Dendritic cell treated with granulocyte-macrophage colony-stimulating factor and Interleukin-4, amounts not matched to agents 40 ng/mL and 50 ng/mL, for 4 days (primary cell): ENCODE results near the gene AUTS2.

Experiments
- H3K27ac Mint-ChIP-seq: one replicate; pipeline ENCODE4 v1.8.0; 2022; ENCODE audit warnings: mild to moderate bottlenecking, mixed read lengths
- H3K27me3 Mint-ChIP-seq: one replicate; pipeline ENCODE4 v1.8.0; 2022; ENCODE audit warnings: mild to moderate bottlenecking, mixed read lengths
- H3K36me3 Mint-ChIP-seq: one replicate; pipeline ENCODE4 v1.8.0; 2022; ENCODE audit warnings: low read depth, mixed read lengths
- H3K4me1 Mint-ChIP-seq: one replicate; pipeline ENCODE4 v1.8.0; 2022; ENCODE audit warnings: low read depth, mixed read lengths
- H3K4me3 Mint-ChIP-seq: one replicate; pipeline ENCODE4 v1.8.0; 2022; ENCODE audit warnings: mild to moderate bottlenecking, moderate library complexity, mixed read lengths
- H3K9me3 Mint-ChIP-seq: one replicate; pipeline ENCODE4 v1.8.0; 2022; ENCODE audit warnings: mixed read lengths
- intact Hi-C: fragments of 100-400 bp; cut with micrococcal nuclease; formaldehyde crosslinking; loops from one replicate; pipeline ENCODE4 v1.15.0; 2022

The AUTS2 gene

GRCh38 chr7:69912141-69912540, 313.9 kb downstream of the AUTS2 start:
- H3K27me3 Mint-ChIP-seq: no peaks in the 10 kb centered on the region
- intact Hi-C loops: no loop called here
- H3K4me1 Mint-ChIP-seq: no peaks in the 10 kb centered on the region
- H3K36me3 Mint-ChIP-seq: no peaks in the 10 kb centered on the region
- H3K9me3 Mint-ChIP-seq: peaks cover 13% of the 10 kb centered on the region
- H3K27ac Mint-ChIP-seq: no peak overlapping the region
- no peak overlapping the region for H3K4me3 Mint-ChIP-seq

- Mint-ChIP-seq H3K36me3 (no peaks in the 10 kb centered on the region), H3K27me3 (no peaks in the 10 kb centered on the region), H3K4me3 (no peak overlapping the region), H3K4me1 (no peaks in the 10 kb centered on the region), H3K9me3 (peaks cover 13% of the 10 kb centered on the region), H3K27ac (no peak overlapping the region)
- intact Hi-C loops: no loop called here
Observed at GRCh38 chr7:69912846-69913245, 314.6 kb downstream of the AUTS2 start.

GRCh38 chr7:69919426-69920111, 321.3 kb downstream of the AUTS2 start:
- no peaks in the 10 kb centered on the region for H3K9me3 Mint-ChIP-seq
- H3K36me3 Mint-ChIP-seq: no peaks in the 10 kb centered on the region
- H3K4me1 Mint-ChIP-seq: no peaks in the 10 kb centered on the region
- no peak overlapping the region for H3K4me3 Mint-ChIP-seq
- intact Hi-C loops: no loop called here
- no peaks in the 10 kb centered on the region for H3K27me3 Mint-ChIP-seq
- H3K27ac Mint-ChIP-seq: no peak overlapping the region

DNA sequence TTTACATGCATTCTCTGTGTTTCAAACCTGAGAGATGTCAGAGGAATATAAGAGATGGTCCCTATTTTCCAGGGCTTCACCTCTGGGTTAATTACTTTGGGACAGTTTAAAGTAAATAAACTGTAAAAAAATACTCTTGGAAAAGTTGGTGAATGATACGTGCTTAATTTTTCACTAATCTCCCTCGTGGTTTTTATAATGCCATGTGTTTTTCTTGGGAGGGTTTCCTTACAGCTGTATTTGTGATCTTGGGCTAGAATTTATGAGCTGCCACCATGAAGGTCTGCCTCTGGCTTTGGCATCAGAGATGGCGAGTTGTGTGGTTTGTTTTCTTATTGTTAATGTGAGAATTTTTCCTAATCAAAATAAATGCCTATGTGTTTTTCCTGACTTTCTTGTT, 322.5 kb downstream of the AUTS2 start:
- intact Hi-C loops: no loop called here
- no peaks in the 10 kb centered on the region for H3K4me1 Mint-ChIP-seq
- H3K27ac Mint-ChIP-seq: no peak overlapping the region
- no peaks in the 10 kb centered on the region for H3K9me3 Mint-ChIP-seq
- H3K27me3 Mint-ChIP-seq: no peaks in the 10 kb centered on the region
- no peaks in the 10 kb centered on the region for H3K36me3 Mint-ChIP-seq
- H3K4me3 Mint-ChIP-seq: no peak overlapping the region

DNA sequence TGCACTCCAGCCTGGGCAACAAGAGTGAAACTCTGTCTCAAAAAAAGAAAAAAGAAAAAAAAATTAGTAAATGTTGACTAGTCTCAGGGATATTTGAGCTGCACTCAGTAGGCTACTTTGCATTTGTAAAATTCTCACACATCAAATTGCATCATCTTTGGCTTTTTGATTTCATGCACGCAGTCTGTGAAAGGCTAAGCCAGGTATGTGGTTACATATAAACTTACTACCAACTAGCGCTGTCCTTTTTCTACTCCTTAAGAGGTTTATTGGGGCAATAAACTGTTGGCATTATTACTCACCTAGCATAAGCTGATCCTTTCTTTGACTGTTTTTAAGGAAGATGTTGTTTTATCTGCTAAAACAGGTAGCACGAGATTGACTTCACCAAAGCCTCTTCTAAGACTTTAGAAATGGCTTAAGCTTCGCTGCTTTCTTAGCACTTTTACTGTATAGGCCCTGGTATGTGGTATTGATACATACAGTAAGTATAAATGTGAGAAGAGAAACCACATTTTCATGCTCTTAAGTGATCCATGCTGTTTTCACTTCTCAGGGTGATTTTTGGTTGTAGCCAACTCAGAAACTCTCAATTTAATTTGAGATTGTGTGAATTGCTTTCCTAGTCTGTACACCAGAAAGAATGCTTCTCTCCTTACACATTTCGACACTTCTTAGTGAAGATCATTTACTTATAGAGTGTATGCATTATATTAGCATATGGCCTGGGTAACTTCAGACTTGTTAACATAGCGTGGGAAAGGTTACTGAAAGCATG, 323.9 kb downstream of the AUTS2 start:
- Mint-ChIP-seq H3K27me3 (no peaks in the 10 kb centered on the region), H3K36me3 (no peaks in the 10 kb centered on the region), H3K9me3 (peaks cover 7% of the 10 kb centered on the region), H3K27ac (no peak overlapping the region), H3K4me1 (no peaks in the 10 kb centered on the region), H3K4me3 (no peak overlapping the region)
- intact Hi-C loops: no loop called here

DNA sequence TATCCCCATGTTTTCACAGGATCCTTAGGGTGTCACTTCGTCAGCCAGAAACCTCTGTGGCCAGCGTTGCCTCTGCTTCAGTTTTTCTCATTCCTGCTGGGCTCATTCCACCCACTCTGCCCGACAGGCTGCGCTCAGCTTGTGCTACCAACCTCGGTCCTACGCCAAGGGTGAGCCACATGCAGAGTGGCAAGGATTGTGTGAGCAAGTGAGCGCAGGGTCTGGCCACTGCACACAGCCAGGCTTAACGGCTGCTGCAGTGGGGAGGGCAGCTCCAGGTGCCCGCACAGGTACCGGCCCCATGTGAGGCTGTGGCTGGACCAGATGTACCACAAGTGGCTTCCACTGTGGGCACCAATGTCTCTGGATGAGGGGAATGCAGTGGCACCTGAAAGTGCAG, 329.2 kb downstream of the AUTS2 start:
- H3K27me3 Mint-ChIP-seq: no peaks in the 10 kb centered on the region
- no peak overlapping the region for H3K27ac Mint-ChIP-seq
- peaks cover 13% of the 10 kb centered on the region for H3K9me3 Mint-ChIP-seq
- intact Hi-C loops: no loop called here
- no peaks in the 10 kb centered on the region for H3K4me1 Mint-ChIP-seq
- H3K36me3 Mint-ChIP-seq: no peaks in the 10 kb centered on the region
- no peak overlapping the region for H3K4me3 Mint-ChIP-seq

GRCh38 chr7:69928621-69929020, 330.3 kb downstream of the AUTS2 start:
- no peak overlapping the region for H3K4me3 Mint-ChIP-seq
- no peaks in the 10 kb centered on the region for H3K27me3 Mint-ChIP-seq
- peaks cover 13% of the 10 kb centered on the region for H3K9me3 Mint-ChIP-seq
- intact Hi-C loops: no loop called here
- no peaks in the 10 kb centered on the region for H3K36me3 Mint-ChIP-seq
- no peak overlapping the region for H3K27ac Mint-ChIP-seq
- H3K4me1 Mint-ChIP-seq: no peaks in the 10 kb centered on the region

DNA sequence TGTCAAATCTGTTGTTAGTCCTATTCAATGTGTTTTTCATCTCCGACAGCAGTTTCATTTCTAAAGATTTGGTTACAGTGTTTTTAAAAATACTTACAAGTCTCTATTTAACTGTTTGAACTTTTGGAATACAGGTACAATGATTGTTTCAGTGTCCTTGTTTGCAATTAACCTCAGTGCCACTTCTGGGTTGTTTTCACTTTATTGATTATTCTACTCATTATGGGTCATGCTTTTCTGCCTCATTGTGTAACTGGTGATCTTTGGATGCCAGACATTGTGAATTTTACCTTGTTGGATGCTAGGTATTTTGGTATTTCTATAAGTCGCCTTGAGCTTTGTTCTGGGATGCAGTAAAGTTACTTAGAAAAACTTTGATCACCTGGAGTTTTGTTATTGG, 331.3 kb downstream of the AUTS2 start:
- H3K4me1 Mint-ChIP-seq: no peaks in the 10 kb centered on the region
- peaks cover 13% of the 10 kb centered on the region for H3K9me3 Mint-ChIP-seq

DNA sequence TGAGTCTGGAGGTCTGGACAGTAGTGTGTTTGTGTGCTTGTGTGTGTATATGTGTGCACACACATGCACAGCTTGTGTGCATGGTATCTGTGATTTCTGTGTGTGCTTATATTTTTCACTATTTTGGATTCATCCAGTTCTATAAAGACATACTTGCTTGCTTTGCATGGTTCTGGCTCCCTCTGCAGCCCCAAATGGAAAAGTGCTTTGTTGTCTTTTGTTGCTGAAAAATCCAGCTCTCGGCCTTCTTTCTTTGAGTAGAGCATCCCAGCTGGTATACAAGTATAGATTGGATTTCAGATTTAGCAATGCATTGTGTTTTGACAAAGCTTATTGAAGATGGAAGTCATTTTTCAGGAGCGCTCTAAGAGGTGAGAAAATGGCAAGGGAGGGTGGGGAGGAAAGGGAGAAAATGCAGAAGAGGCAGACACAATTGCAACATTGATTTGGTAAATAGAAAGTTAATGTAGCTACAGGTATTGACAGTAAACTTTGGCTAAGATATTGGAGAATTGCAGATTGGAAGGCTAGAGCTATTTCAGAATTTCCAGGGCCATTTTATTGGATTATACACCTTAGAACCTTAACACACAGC, 333.9 kb downstream of the AUTS2 start:
- Mint-ChIP-seq H3K4me1 (no peaks in the 10 kb centered on the region), H3K27me3 (no peaks in the 10 kb centered on the region), H3K27ac (no peak overlapping the region), H3K36me3 (no peaks in the 10 kb centered on the region), H3K9me3 (peaks cover 6% of the 10 kb centered on the region), H3K4me3 (no peak overlapping the region)
- intact Hi-C loops: no loop called here

More for the DNA sequence above, 331.3 kb downstream of the AUTS2 start:
- intact Hi-C loops: no loop called here
- Mint-ChIP-seq H3K4me3 (no peak overlapping the region), H3K27me3 (no peaks in the 10 kb centered on the region), H3K36me3 (no peaks in the 10 kb centered on the region), H3K27ac (no peak overlapping the region)

- H3K27me3 Mint-ChIP-seq: no peaks in the 10 kb centered on the region
- H3K4me3 Mint-ChIP-seq: no peak overlapping the region
- no peaks in the 10 kb centered on the region for H3K36me3 Mint-ChIP-seq
- H3K27ac Mint-ChIP-seq: no peak overlapping the region
- H3K4me1 Mint-ChIP-seq: no peaks in the 10 kb centered on the region
- H3K9me3 Mint-ChIP-seq: no peaks in the 10 kb centered on the region
- intact Hi-C loops: no loop called here
Observed at GRCh38 chr7:69934144-69934903, 336.0 kb downstream of the AUTS2 start.

DNA sequence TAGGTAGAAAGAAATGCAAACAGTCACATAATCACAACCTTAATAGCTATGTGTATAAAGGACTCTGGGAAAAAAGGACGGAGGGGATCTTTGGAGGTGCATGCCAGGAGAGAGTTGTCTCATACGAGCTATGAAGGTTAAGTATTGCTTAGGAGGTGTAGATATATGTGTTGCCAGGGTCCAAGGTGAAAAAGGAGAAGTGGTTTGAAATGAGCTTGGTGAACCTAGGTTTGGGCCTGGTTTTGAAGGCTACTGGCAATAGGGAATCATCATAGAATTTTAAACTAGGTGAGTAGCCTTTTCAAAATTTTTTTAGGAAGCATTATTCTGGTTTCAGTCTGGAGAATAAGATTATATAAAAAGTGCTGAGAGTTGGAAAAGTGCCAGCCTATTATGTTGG, 336.8 kb downstream of the AUTS2 start:
- H3K9me3 Mint-ChIP-seq: no peaks in the 10 kb centered on the region
- no peak overlapping the region for H3K27ac Mint-ChIP-seq
- H3K36me3 Mint-ChIP-seq: no peaks in the 10 kb centered on the region
- intact Hi-C loops: no loop called here
- no peaks in the 10 kb centered on the region for H3K27me3 Mint-ChIP-seq
- no peak overlapping the region for H3K4me3 Mint-ChIP-seq
- no peaks in the 10 kb centered on the region for H3K4me1 Mint-ChIP-seq

DNA sequence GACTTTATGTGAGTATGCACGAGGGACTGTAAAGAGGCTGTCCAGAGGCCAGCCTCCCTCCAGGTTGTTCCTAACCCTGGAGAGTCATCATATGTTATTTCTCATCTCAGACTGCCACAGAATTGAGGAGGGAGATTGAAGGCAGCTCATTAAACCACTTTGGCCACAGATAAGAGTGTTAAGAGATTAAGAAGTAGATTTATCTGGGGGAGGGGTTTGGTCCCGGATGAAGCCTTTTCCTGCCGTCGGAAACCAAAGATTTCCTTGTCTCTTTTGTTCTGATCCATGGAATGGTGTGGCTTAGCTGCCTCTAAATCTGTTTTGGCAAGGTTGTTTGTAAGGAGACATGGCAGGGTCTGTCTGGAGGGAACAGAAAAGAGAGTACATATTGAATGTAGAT, 338.8 kb downstream of the AUTS2 start:
- Mint-ChIP-seq H3K27me3 (no peaks in the 10 kb centered on the region), H3K4me3 (no peak overlapping the region), H3K27ac (no peak overlapping the region), H3K4me1 (peaks cover 4% of the 10 kb centered on the region), H3K36me3 (no peaks in the 10 kb centered on the region), H3K9me3 (no peaks in the 10 kb centered on the region)
- intact Hi-C loops: no loop called here

DNA sequence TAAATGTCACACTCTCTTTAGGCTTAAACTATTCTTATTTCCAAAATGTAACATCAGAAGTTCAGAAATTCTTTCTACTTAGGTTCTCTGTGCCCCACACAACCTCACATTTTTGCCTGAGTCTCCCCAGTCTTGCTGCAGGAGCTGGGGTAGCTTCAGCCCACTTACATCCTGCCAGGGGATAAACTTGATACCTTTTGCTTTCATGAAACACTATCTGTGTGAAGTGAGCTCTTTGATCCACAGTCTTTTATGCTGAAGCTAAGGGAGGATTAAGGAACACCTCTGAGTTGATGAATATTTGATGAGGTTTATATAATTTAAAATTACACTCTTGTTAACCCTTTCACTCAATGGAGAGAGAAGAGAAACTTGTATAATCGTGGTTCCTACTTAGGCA, 341.0 kb downstream of the AUTS2 start:
- Mint-ChIP-seq H3K27me3 (no peaks in the 10 kb centered on the region), H3K36me3 (no peaks in the 10 kb centered on the region), H3K4me3 (no peak overlapping the region), H3K4me1 (peaks cover 4% of the 10 kb centered on the region), H3K9me3 (no peaks in the 10 kb centered on the region), H3K27ac (no peak overlapping the region)
- intact Hi-C loops: no loop called here

DNA sequence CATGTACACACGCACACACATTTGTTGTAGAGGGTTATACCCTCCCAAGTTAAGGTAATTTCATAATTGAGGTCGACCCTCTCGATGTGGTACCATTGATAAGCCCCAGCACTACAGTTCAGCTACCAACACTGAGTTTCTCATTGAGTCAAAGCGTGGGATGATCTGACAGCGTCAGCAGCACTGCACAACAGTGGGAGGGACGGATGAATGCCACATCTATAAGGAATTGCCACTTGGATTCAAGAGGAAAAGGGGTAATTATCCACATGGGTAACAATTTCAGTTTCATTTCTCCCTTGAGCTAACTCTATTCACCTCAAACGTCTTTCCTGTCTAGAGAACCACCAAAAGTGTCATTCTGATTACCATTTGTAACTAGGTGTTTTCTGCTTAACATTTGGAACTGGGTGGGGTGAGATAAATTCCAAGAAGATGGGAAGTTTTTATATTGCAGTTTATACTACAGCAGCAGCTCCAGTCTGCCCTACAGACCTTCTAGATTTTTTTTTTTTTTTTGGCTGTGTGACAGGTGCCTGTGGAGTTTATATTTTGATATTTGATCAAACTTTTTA, 342.9 kb downstream of the AUTS2 start:
- intact Hi-C loops: no loop called here

More for the DNA sequence above, 342.9 kb downstream of the AUTS2 start:
- H3K27ac Mint-ChIP-seq: no peak overlapping the region
- H3K4me1 Mint-ChIP-seq: peaks cover 4% of the 10 kb centered on the region
- H3K4me3 Mint-ChIP-seq: no peak overlapping the region
- no peaks in the 10 kb centered on the region for H3K36me3 Mint-ChIP-seq
- no peaks in the 10 kb centered on the region for H3K9me3 Mint-ChIP-seq
- no peaks in the 10 kb centered on the region for H3K27me3 Mint-ChIP-seq
